Right forelimb (tissue), 1 donor: ENCODE data around the gene KRT83.
"Not testable (repeated sequence)": the region's sequence is repeated elsewhere in the genome, so short reads cannot be mapped to it uniquely, and the experiment has no call there.

ENCODE experiments used
- DNase-seq: peaks from one replicate; pipeline ENCODE4 v3.0.0-alpha.2; 2018

KRT83 gene

DNA sequence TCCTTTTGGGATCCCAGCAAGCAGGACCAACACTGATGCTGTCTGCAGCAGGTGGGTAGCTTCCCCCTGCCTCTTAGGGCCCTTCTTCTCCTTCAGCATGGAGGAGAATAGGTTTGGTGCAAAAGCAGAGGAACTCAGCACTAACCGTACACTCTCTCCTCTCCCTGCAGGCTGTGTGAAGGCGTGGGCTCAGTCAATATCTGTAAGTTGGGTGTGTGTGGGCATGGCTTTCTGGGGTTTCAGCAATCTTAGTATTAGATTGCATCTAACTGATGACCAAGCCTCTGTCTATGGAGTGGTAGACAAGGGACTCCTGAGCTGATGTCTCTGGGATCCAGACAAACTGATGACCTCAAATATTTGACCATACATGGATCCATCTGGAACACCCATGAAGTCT lies 31.8 kb upstream of the KRT83 start:
- peak; percentile 11 for DNase-seq

DNA sequence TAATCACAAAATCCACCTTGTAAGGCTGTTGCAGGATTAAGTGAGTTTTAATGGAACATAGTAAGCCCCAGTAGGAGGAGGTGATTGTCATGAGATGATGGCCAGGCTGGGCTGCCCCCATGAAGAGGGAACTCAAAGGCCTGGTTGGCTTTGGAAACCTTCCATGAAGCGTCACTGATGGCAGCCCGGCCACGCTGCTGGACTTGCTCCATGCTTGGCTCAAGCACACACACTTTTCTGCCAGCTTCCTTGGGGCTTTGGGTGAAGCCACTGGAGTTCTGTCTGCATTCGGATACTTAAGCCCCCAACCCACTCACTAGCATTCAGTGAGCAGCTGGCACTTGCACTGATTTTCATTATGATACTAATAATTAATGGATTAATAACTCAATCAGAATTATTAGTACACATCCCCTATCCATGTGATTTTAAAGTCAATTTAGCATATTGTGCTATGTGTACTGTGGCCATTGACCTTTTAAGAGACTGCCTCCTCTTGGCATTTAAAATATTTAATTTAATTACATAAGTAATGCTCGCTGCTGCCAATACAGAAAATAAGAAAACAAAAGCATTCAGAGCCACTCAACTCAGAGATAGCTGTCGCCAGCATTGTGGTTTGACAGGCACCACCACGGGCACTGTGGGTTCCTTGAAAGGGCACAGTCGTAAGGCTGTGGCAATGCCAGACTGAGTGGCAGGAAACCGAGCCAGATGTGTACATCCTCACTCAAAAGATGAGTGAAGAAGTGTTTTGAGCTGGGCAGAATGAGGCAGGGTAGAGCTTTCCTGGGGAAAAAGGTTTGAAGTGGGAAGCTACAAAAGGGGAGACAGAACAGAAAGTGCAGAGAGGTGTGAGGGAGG lies 30.2 kb upstream of the KRT83 start:
- DNase-seq, result peak; percentile 43

DNA sequence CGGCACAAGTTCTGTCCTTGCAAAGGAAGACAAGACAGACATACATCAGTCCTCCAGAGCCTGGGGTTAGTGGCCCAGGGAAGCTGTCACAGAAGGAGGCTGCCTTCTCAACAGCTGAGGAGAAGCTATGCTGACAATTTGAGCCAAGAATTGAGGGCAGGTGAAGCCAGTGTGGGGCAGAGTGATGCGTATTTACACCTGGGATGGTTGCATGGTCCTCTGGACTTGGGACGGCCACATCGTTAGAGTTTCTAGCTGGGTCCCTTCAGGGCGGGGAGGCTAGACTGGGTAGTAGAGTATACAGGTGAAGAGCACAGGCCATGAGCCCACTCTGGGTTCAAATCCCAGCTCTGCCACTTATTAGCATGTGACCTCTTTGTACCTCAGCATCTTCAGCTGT lies 29.6 kb upstream of the KRT83 start:
- DNase-seq, result peak; percentile 9

DNA sequence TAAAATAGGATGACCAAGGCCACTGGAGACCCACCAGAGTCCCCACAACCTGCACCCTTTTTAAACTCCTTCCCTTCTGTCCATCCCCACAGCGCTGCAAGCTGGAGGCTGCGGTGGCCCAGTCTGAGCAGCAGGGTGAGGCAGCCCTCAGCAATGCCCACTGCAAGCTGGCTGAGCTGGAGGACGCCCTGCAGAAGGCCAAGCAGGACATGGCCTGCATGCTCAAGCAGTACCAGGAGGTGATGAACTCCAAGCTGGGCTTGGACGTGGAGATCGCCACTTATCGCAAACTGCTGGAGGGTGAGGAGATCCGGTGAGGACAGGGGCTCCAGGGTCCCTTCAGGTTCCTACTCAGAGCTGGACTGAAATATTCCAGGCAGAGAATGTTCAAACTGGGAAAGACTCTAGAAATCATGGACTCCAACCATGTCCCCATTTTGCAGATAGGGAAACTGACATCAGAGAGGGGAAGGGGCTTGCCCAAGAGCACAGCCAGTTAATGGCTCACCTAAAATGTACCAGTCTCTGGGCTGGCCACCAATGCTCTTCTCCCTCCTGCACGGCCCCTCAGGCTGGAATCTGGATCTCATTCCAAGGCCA lies 28.9 kb upstream of the KRT83 start:
- peak; percentile 22 for DNase-seq

DNA sequence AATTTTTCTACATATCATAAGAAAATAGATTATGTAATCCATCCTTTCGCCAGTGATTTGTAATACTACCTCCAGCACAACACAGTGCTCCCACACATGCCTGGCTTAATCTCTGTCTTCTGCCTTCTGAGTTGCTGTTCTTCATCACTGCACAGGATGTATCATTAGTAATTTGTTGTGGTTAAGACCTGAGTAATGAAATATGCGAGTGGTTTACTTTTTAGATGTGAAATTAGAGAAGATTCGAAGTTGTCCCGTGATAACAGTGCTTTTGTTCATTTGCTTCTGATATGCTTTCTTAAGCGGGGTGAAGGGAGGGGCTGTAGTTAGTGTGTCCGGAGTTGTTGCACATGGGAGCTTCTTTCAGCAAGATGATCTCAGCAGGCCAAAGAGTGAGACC lies 28.0 kb upstream of the KRT83 start:
- DNase-seq, result no peak

DNA sequence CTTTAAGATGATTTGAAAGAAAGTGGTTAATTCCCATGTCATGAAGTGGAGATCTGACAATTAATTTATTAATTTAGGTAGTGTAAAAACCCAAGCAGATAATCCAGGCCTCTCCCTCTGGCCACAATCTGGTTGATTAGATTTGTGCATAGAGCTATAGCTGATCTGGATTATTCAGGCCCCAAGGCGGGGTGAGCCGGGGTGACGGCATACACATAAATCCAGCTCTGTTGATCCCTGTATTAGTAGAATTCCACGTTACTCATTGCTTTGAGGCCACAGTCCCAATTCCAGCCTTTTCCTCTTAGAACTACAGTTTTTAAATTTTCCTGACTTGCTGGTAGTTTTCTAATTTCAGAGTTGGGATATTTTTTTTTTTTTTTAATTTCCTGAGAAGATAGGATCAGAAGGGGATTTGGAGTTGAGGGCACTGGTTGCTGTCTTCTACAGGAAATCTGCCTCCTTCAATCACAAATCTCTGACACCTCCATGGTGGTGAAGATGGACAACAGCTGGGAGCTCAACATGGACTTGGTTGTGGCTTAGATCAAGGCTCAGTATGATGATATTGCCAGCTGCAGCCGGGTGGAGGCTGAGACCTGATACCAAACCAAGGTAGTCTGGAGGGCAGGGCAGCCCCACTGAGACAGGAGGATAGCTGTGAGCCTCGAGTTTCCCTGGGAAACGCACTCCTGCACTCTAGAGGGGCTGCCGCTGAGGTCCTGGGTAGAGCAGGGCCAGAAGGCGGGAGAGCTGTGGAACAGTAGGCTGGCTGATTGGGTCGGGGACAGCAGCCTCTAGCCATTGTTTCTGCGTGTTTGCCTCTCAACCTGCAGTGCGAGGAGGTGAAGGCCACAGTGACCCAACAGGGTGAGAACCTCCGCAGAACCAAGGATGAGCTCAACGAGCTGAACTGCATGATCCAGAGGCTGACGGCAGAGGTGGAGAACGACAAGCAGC lies 26.6 kb upstream of the KRT83 start:
- DNase-seq, result no peak

DNA sequence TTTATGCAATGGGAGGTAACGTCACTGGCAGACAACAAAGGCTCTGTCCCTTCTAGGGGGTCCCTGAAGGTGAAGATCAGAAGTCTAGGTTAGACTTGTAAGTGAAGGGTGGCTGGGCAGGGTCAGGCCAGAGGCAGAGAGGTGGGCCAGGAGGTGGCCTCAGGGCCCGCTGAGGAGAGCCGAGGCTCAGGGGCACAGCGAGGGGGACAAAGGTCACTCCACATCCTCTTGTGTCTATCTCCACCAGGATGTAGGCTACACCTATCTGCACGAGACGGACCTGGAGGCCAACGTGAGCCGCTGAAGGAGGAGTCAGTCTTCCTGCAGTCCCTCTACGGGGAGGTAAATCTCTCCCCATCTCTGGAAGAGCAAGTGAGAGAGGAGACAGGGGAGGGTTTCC lies 25.8 kb upstream of the KRT83 start:
- DNase-seq, result no peak

DNA sequence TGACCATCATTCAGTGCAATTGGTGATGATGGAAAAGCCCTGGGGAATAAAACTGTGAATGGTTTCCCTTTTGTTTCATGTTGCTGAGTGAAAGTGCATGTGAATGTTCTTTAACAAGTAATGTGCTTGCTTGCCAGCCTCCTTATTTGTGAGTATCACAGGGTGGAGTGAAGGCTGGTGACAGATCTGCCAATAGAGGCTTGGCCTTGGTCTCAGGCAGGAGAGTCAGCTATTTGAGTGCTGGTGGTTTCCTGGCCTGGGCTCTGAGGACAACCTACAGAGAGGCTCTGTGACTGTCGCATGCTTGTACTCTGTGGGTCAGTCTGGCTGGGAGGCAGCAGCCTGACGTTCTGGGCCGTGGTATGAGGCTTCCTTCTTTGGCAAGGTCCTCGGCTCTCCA lies 25.4 kb upstream of the KRT83 start:
- no peak for DNase-seq

DNA sequence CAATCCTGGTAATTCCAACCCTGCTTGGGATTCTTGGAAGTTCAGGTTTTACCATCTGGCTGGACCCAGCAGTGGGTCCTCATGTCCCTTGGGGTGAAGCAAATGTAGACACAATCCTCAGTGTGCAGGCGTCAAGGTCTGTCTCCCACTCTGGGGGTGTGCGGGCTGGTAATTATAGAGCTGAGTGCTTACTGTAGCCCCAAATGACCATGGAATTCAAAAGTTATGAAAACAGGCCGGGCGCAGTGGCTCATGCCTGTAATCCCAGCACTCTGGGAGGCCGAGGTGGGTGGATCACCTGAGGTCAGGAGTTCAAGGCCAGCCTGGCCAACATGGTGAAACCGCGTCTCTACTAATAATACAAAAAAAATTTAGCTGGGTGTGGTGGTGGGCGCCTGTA lies 23.8 kb upstream of the KRT83 start:
- not testable (repeated sequence) for DNase-seq

DNA sequence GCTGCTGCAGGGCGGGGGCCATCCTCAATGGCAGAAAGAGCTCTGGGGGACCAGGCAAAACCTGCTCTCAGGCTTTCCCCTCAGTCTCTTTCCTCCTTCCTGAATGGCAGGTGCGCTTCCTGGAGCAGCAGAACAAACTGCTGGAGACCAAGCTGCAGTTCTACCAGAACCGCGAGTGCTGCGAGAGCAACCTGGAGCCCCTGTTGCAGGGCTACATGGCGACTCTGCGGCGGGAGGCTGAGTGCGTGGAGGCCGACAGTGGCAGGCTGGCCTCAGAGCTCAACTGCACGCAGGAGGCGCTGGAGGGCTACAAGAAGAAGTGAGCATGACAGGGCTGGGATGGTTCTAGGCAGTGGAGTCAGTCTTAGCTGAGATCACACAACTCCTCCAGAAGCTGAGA lies 22.9 kb upstream of the KRT83 start:
- no peak for DNase-seq

DNA sequence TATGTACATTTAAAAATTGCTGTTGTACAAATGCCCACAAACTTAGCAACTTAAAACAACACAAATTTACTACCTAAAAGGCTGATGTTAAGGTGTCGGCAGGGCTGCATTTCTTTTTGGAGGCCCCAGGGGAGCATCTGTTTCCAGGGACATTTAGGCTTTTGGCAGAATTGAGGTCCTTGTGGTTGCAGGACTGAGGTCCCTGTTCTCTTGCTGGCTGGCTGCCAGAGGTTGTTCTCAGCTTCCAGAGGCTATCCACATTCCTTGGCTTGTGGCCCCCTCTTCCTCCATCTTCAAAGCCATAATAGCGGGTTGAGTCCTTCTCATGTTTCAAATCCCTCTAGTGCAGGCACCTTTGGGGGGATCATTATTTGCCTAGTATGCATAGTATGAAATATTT lies 22.4 kb upstream of the KRT83 start:
- DNase-seq, result no peak

DNA sequence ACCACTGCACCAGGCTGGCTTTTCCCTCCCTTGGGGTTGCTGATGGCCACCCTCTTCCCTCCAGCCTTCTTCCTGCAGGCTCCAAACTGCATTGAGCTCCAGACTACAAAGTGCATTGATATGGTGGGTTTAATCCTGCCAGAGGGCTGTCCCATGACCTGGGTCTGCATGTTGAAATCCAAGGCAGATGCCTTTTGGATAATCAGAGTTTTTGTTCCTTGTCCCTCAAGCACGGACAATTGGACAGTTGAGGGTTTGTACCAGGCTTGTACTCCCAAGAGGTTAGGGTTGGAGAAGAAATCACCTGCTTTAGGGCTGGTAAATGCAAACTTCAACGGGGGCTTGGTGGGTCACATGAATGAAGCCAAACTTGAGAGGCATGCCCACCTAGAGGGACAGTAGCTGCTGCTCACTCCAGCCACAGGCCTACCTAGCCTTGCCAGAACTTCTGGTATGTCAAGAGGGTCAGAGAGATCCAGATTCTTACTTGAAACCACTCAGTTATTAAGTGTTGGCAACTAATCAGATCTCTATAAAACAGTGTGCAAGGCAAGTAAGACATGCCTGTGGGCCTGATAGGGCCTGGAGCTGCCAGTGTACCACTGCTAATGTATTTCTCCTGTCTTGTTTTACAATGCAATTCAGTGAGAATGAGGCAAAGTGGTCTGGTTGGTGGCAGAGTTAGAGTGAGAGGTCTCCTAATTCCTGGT lies 21.7 kb upstream of the KRT83 start:
- no peak for DNase-seq

DNA sequence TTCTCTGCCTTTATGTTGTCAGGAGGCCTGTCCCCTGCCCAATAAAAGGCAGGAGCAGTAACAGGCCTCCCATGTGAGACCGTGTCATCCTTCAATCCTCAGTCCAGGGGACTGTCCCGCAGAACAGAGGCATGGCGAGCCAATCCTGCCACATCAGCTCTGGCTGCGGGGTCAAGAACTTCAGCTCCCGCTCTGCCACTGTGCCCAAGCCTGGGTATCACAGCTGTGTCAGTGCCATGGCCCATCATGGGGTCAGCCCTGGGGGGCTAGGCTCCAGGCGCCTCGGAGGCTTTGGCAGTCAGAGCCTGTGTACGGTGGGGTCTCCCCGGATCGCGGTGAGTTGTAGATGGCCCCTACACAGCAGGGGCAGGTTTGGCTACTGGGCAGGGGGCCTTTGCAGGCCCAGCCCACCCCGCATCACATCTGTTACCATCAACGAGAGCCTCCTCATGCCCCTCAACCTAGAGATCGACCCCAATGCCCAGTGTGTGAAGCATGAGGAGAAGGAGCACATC lies 19.9 kb upstream of the KRT83 start:
- no peak for DNase-seq

DNA sequence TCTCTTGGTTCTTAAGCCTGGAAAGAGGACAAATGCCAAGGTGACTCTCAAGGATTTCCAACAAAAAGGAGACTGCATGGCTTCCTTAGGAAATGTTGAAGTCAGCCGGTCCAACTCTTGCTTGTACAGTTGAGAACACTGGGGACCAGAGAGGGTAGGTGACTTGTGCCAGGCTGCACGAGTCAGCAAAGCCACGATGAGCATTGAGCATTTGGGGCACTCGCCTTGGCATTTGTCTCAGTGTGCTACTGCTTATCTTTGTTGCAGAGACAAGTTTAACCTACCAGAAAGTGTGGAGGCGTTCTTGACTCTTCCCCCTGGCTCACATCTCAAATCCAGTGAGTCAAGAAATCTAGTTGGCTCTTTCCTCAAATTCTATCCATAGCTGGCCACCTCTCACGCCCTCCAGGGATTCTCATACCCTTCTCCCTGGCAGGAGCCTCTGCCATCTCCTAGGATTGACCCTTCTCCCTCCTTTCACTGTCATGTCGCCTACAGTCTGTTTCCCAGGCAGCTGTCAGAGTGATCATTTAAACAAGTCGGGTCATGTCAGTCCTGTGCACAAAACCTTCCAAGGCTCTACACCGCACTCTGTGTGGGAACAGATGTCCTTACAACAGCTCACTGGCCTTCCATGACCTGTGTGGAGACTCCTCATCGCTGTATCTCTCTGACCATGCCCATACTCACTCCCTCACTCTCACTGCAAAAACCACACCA lies 17.2 kb upstream of the KRT83 start:
- no peak for DNase-seq

DNA sequence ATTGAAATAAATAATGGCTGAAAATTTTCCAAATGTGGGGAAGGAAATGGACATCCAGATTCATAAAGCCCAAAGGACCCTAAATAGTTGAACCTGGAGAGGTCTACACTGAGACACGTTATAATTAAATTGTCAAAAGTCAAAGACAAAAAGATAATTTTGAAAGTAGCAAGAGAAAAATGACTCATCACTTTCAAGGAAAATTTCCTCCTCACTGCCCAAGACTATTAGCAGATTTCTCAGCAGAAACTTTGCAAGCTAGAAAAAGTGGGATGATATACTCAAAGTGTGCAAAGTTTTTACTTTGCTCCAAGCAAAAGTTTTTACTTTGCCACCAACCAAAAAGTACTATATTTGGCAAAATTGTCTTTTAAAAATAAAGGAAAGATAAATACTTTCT lies 15.9 kb upstream of the KRT83 start:
- DNase-seq, result no peak

DNA sequence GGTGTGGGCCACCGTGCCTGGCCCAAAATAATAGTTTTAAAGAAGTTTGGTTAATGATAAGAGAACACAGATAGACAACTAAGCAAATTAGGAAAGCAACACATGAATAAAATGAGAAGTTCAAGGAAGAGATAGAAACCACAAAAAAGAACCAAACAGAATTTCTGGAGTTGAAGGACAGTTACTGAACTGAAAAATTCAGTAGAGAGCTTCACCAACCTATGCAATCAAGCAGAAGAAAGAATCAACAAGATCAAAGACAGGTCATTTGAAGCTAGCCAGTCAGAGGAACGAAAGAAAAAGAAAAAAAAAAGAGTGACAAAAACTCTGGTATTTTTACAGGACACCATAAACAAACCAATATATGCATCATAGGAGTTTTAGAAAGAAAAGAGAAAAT lies 15.4 kb upstream of the KRT83 start:
- DNase-seq, result no peak

DNA sequence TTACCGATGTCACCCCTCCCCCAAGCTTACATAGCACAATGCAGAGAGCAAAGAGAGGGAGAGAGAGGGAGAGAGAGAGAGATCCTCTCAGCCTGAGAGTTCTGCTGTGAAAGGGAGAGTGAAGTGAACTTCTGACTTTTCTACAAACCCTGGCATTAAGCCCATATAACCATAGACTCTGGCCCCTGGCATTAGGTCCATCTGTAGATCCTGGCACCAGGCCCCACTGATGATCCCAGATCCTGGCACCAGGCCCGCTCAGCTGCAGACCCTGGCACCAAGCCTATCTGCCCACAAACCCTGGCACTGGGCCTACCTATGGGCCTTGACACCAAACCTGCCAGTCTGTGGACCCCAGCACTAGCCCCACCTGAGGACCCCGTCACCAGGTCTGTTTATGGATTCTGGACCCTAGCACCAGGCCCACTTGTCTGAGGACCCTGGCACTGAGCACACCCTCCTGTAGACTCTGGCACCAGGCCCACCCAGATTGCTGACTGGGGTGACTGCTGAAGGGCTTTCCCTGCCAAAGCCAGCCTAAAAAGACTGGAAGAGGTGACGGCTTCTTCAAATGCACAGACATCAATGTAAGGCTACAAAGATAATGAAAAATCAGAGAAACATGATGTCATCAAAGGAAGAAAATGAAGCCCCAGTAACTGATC lies 14.5 kb upstream of the KRT83 start:
- DNase-seq, result no peak

DNA sequence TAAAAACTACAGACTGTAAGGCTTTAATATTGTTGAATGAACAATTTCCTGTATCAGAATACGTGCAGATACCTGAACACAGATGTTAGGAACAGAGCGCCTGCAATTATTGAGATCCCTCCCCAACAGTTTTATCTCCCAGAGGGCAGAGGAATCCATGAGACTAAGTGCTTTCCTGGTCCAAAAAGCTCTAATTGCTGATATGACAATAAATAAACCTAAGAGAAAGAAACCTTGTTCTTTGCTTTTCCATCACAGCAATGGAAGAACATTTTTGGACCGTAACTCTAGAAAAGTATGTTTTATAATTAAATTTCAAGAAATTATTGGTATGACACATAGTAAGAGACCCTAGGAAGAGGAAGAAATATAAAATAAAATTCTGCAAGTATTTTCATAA lies 13.0 kb upstream of the KRT83 start:
- DNase-seq, result no peak

DNA sequence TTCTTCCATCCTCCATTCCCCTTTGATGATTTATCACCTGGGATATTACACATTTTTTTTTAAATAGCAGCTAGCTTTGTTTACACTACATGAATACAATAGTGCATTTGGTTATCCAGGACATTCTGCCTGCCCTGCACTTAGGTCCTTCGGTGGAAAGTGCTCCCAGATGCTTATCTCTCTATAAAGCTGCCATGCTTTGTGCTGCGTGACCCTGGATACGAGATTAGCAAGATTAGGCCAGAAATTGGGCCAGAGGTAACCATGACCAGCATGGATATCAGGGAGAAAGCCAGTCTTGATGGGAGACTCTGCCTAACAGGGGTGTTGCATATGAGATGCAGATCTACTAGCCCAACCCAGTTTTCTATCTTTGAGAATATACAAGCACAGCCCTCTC lies 12.1 kb upstream of the KRT83 start:
- DNase-seq, result no peak

DNA sequence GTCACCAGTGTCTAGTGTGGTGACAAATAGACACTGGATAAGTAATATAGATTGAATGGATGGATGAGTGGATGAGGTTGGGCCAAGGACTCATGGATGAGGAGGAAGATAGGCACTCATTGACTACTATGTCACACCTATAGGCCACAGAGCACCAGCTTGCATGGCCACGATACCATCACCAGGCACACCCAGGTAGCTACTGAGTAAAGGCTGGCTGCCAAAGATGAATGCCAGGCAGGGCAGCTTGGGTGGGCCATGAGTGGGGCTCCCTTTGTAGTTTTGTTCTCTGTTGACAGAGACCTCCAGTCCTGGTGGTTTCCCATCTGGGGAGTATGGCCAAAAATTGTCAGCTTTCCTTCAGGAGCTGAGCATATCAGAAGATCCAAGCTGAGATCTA lies 11.2 kb upstream of the KRT83 start:
- DNase-seq, result no peak

DNA sequence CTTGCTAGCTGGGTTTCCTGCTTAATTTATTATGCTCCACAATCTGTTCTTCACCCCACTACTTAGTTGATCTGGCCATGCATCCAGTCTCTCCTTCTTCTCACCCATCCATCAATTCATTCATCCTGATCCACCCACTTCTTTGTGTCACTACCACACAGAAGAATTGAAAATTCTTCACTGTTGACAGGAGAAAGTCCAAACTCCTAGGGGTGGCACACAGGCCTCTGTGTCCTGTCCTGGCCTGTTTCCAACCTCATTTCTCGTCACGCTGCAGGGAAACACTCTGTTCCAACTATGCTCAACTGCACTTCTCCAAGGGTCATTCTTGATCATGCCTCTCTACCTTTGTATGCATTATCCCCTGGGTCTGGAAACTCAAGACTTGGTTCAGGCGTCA lies 10.6 kb upstream of the KRT83 start:
- no peak for DNase-seq
